ENCODE measurements around the gene PLA2G4F.

The PLA2G4F gene

GRCh38 chr15:42131006-42131405, 25.4 kb downstream of the PLA2G4F start:
- no peak for DNase-seq

GRCh38 chr15:42130246-42130986, 26.0 kb downstream of the PLA2G4F start:
- peak; percentile 16 for DNase-seq

- no peak for DNase-seq
Observed at GRCh38 chr15:42129364-42129763, 27.1 kb downstream of the PLA2G4F start.

GRCh38 chr15:42128476-42128875, 28.0 kb downstream of the PLA2G4F start:
- DNase-seq, result no peak

GRCh38 chr15:42123546-42123945, 32.9 kb downstream of the PLA2G4F start:
- DNase-seq, result no peak

- DNase-seq, result no peak
Observed at GRCh38 chr15:42121682-42122081, 34.8 kb downstream of the PLA2G4F start.

- no peak for DNase-seq
Observed at GRCh38 chr15:42121021-42121420, 35.4 kb downstream of the PLA2G4F start.

GRCh38 chr15:42120285-42120684, 36.2 kb downstream of the PLA2G4F start:
- DNase-seq, result no peak

GRCh38 chr15:42119446-42119760, 37.0 kb downstream of the PLA2G4F start:
- no peak for DNase-seq

- DNase-seq, result peak; percentile 56
Observed at GRCh38 chr15:42118650-42119445, 37.6 kb downstream of the PLA2G4F start.

- DNase-seq, result no peak
Observed at GRCh38 chr15:42111924-42112323, 44.5 kb downstream of the PLA2G4F start.

GRCh38 chr15:42110367-42110766, 46.1 kb downstream of the PLA2G4F start:
- no peak for DNase-seq

GRCh38 chr15:42108806-42109205, 47.6 kb downstream of the PLA2G4F start:
- no peak for DNase-seq

- DNase-seq, result no peak
Observed at GRCh38 chr15:42108189-42108588, 48.2 kb downstream of the PLA2G4F start.

- DNase-seq, result peak; percentile 70
Observed at GRCh38 chr15:42107473-42107872, 49.0 kb downstream of the PLA2G4F start.

GRCh38 chr15:42106288-42106687, 50.1 kb downstream of the PLA2G4F start:
- DNase-seq, result no peak

GRCh38 chr15:42104095-42104891, 52.1 kb downstream of the PLA2G4F start:
- no peak for DNase-seq

- no peak for DNase-seq
Observed at GRCh38 chr15:42102646-42103235, 53.7 kb downstream of the PLA2G4F start.

- DNase-seq, result no peak
Observed at GRCh38 chr15:42101861-42102260, 54.6 kb downstream of the PLA2G4F start.

- DNase-seq, result no peak
Observed at GRCh38 chr15:42100021-42100800, 56.2 kb downstream of the PLA2G4F start.

GRCh38 chr15:42097018-42097417, 59.4 kb downstream of the PLA2G4F start:
- DNase-seq, result no peak

- DNase-seq, result peak; percentile 94
Observed at GRCh38 chr15:42094512-42094963, 61.9 kb downstream of the PLA2G4F start, which contains the start of gene PLA2G4D. Gene PLA2G4D, minus strand, starts transcription at chr15:42094562. Its CDS starts 103 bp downstream, at chr15:42094459.
